IMR-90 (cell line): ENCODE measurements around the gene ZNF469. TPM values are rescaled to one million over a fixed set of nuclear protein-coding genes. Genes with fewer than 3 reads are reported as not detected.
A peak's percentile ranks its signal among the peaks of the same experiment; 100 is the strongest.

Source experiments
- ATAC-seq: fragments of 200-7000 bp; cut with Tn5 transposase; 2 replicates; pipeline ENCODE4 v1.9.1; 2020; ENCODE audit warnings: low read depth, mild to moderate bottlenecking, moderate library complexity
- BruUV-seq: library from RNA; stranded (reverse); fragments of 400-500 nt; replicated peaks from 2 replicates; lab custom pipeline; 2021; lab: Mats Ljungman, UMichigan
- CTCF ChIA-PET: fragments of 300-600 bp; formaldehyde crosslinking; extraction: SDS; loops from one replicate; lab custom pipeline; 2021; ENCODE audit warnings: antibody characterized with exemption; lab: Yijun Ruan, JAX
- POLR2A ChIA-PET: fragments of 300-600 bp; sonication (Branson Sonifier 250); formaldehyde crosslinking; loops from one replicate; lab custom pipeline; 2022; ENCODE audit warnings: antibody characterized with exemption; ENCODE audit not compliant: unreplicated experiment; lab: Charles Lee
- DNase-seq: peaks from one replicate; pipeline ENCODE4 v3.0.0; 2013
- H2AFZ ChIP-seq: replicated peaks from 2 replicates; pipeline ENCODE3; 2013; ENCODE audit warnings: low read length, mild to moderate bottlenecking; ENCODE audit not compliant: poor library complexity
- H2AK5ac ChIP-seq: 2 replicates; pipeline ENCODE4 v1.6.1; 2013; ENCODE audit warnings: low read depth, low read length, inconsistent platforms
- H2AK9ac ChIP-seq: replicated peaks from 2 replicates; pipeline ENCODE3; 2013; ENCODE audit warnings: mild to moderate bottlenecking, low read depth, low read length, moderate library complexity; ENCODE audit not compliant: poor library complexity
- H2BK120ac ChIP-seq: 2 replicates; pipeline ENCODE4 v1.6.1; 2013; ENCODE audit warnings: low read depth, low read length, inconsistent platforms
- H2BK15ac ChIP-seq: 3 replicates; pipeline ENCODE4 v1.6.1; 2013; ENCODE audit warnings: low read depth, low read length, inconsistent platforms
- H2BK20ac ChIP-seq: 2 replicates; pipeline ENCODE4 v1.6.1; 2013; ENCODE audit warnings: low read depth, mild to moderate bottlenecking, inconsistent platforms, low read length, moderate library complexity
- H2BK5ac ChIP-seq: 2 replicates; pipeline ENCODE4 v1.6.1; 2013; ENCODE audit warnings: mild to moderate bottlenecking, low read depth, low read length, inconsistent platforms; ENCODE audit not compliant: poor library complexity, severe bottlenecking
- H3K14ac ChIP-seq: replicated peaks from 2 replicates; pipeline ENCODE4 v1.6.1; 2013; ENCODE audit warnings: low read depth, low read length, inconsistent platforms
- H3K18ac ChIP-seq: 2 replicates; pipeline ENCODE4 v1.6.1; 2013; ENCODE audit warnings: low read depth, low read length, control low read depth
- H3K23ac ChIP-seq: 2 replicates; pipeline ENCODE4 v1.6.1; 2013; ENCODE audit warnings: low read depth, low read length, inconsistent platforms
- H3K27ac ChIP-seq: 2 replicates; pipeline ENCODE4 v1.5.1; 2013; ENCODE audit warnings: mild to moderate bottlenecking, control low read depth, low read length; ENCODE audit not compliant: insufficient read depth
- H3K27me3 ChIP-seq: 2 replicates; pipeline ENCODE4 v1.6.1; 2013; ENCODE audit warnings: low read length; ENCODE audit not compliant: control insufficient read depth, insufficient read depth
- H3K36me3 ChIP-seq: 2 replicates; pipeline ENCODE4 v1.6.1; 2013; ENCODE audit warnings: low read length, mixed read lengths; ENCODE audit not compliant: control insufficient read depth, insufficient read depth
- H3K4ac ChIP-seq: 2 replicates; pipeline ENCODE4 v1.6.1; 2013; ENCODE audit warnings: low read depth, low read length, inconsistent platforms
- H3K4me1 ChIP-seq: 2 replicates; pipeline ENCODE4 v1.6.1; 2013; ENCODE audit warnings: low read length, mixed read lengths; ENCODE audit not compliant: control insufficient read depth, insufficient read depth
- H3K4me2 ChIP-seq: 2 replicates; pipeline ENCODE4 v1.6.1; 2013; ENCODE audit warnings: low read depth, mild to moderate bottlenecking, control low read depth, low read length, moderate library complexity
- H3K4me3 ChIP-seq: 2 replicates; pipeline ENCODE4 v1.5.1; 2013; ENCODE audit warnings: low read depth, mild to moderate bottlenecking, control low read depth, low read length, moderate library complexity; ENCODE audit not compliant: insufficient read depth
- H3K56ac ChIP-seq: 2 replicates; pipeline ENCODE4 v1.6.1; 2013; ENCODE audit warnings: low read length, inconsistent platforms; ENCODE audit not compliant: insufficient read depth; ENCODE audit errors: extremely low read depth
- H3K79me1 ChIP-seq, 2 experiments: 2 replicates each; pipeline ENCODE4 v1.6.1; 2013; ENCODE audit warnings: low read length in 2 of 2, inconsistent platforms in 1 of 2, low read depth in 1 of 2
- H3K9ac ChIP-seq: 2 replicates; pipeline ENCODE4 v1.6.1; 2013; ENCODE audit warnings: low read depth, low read length, control low read depth
- H3K9me1 ChIP-seq: 2 replicates; pipeline ENCODE4 v1.6.1; 2013; ENCODE audit warnings: low read length, inconsistent platforms; ENCODE audit not compliant: insufficient read depth
- H3K9me3 ChIP-seq: 2 replicates; pipeline ENCODE4 v1.6.1; 2013; ENCODE audit warnings: low read length; ENCODE audit not compliant: control insufficient read depth, insufficient read depth
- H4K20me1 ChIP-seq: 2 replicates; pipeline ENCODE4 v1.6.1; 2013; ENCODE audit warnings: low read length, inconsistent platforms; ENCODE audit not compliant: insufficient read depth
- H4K5ac ChIP-seq: 2 replicates; pipeline ENCODE4 v1.6.1; 2013; ENCODE audit warnings: mild to moderate bottlenecking, low read depth, low read length, control low read depth
- H4K8ac ChIP-seq, 2 experiments: 2 replicates each; pipeline ENCODE4 v1.6.1; 2013; ENCODE audit warnings: low read depth in 2 of 2, low read length in 2 of 2, control low read depth in 1 of 2, inconsistent platforms in 1 of 2
- H4K91ac ChIP-seq: 2 replicates; pipeline ENCODE4 v1.6.1; 2013; ENCODE audit warnings: low read depth, low read length, inconsistent platforms; ENCODE audit not compliant: insufficient read depth
- BHLHE40 ChIP-seq: fragments of 150-350 bp; IDR thresholded peaks from 2 replicates; pipeline ENCODE4 v1.6.1; 2016; ENCODE audit warnings: mild to moderate bottlenecking, low read depth, low read length
- CEBPB ChIP-seq: IDR thresholded peaks from 2 replicates; pipeline ENCODE4 v1.6.1; 2012; ENCODE audit warnings: low read depth, low read length, improper control_type of control experiment
- FOS ChIP-seq: fragments of 150-350 bp; IDR thresholded peaks from 2 replicates; pipeline ENCODE4 v1.6.1; 2016; ENCODE audit warnings: low read depth, low read length
- MAFK ChIP-seq: IDR thresholded peaks from 2 replicates; pipeline ENCODE4 v1.6.1; 2012; ENCODE audit warnings: low read depth, low read length, improper control_type of control experiment
- MAZ ChIP-seq: IDR thresholded peaks from 2 replicates; pipeline ENCODE4 v1.6.1; 2012; ENCODE audit warnings: low read depth, mild to moderate bottlenecking, low read length, improper control_type of control experiment, moderate library complexity, borderline replicate concordance
- MXI1 ChIP-seq: IDR thresholded peaks from 2 replicates; pipeline ENCODE4 v1.6.1; 2012; ENCODE audit warnings: low read depth, mild to moderate bottlenecking, low read length, moderate library complexity, borderline replicate concordance
- NFE2L2 ChIP-seq: fragments of 150-350 bp; IDR thresholded peaks from 2 replicates; pipeline ENCODE4 v1.6.1; 2016; ENCODE audit warnings: low read depth, mild to moderate bottlenecking, low read length
- POLR2A ChIP-seq: IDR thresholded peaks from 2 replicates; pipeline ENCODE4 v1.6.1; 2012; ENCODE audit warnings: mild to moderate bottlenecking, low read depth, low read length
- RAD21 ChIP-seq: IDR thresholded peaks from 2 replicates; pipeline ENCODE4 v1.6.1; 2012; ENCODE audit warnings: low read length, improper control_type of control experiment
- RFX5 ChIP-seq: IDR thresholded peaks from 2 replicates; pipeline ENCODE4 v1.8.0; 2012; ENCODE audit warnings: low read depth, mild to moderate bottlenecking, low read length, moderate library complexity
- SMC3 ChIP-seq: fragments of 150-350 bp; IDR thresholded peaks from 2 replicates; pipeline ENCODE4 v1.6.1; 2016; ENCODE audit warnings: low read depth, mild to moderate bottlenecking, antibody characterized with exemption, low read length, moderate library complexity
- WGBS, 2 experiments: methylation state at CpG; one replicate each; pipeline versions ENCODE4 v1.1.5 to v1.1.7; 2013; ENCODE audit warnings: missing lambda C conversion rate in 2 of 2; ENCODE audit not compliant: insufficient read length in 1 of 2; ENCODE audit errors: extremely low coverage in 2 of 2; 5-methylcytosine and 5-hydroxymethylcytosine counted together
- dilution Hi-C: fragments of 300-500 bp; cut with HindIII; formaldehyde crosslinking; loops from one replicate; pipeline ENCODE4 v1.14.3; 2018; ENCODE audit warnings: low sequenced_read_pairs; ENCODE audit not compliant: unreplicated experiment
- in situ Hi-C: fragments of 300-500 bp; cut with MboI; formaldehyde crosslinking; loops from 3 replicates; pipeline ENCODE4 v1.14.3; 2019; ENCODE audit warnings: low sequenced_read_pairs, inconsistent platforms, mixed read lengths
- intact Hi-C: fragments of 100-400 bp; cut with micrococcal nuclease; formaldehyde crosslinking; loops from 2 replicates; pipeline ENCODE4 v1.10.0; 2022
- polyA plus RNA-seq, 3 experiments: library from polyadenylated mRNA; depleted of rRNA; stranded (reverse); fragments of >200 nt; gene quantifications; 2 replicates each; pipeline ENCODE4 v1.2.3, GENCODE V29; 2012; ENCODE audit warnings: low replicate concordance in 1 of 3
- total RNA-seq: library from RNA; depleted of rRNA; stranded (reverse); fragments of >200 nt; gene quantifications from 2 replicates; pipeline ENCODE4 v1.2.3, GENCODE V29; 2012
- TF ChIP-seq, protein P1 (sequence below): fragments of 150-350 bp; IDR thresholded peaks from 2 replicates; pipeline ENCODE4 v1.6.1; 2016; ENCODE audit warnings: low read depth, mild to moderate bottlenecking, low read length, moderate library complexity, borderline replicate concordance
- TF ChIP-seq, protein P2 (sequence below): conservative IDR thresholded peaks from 2 replicates; pipeline ENCODE4 v1.5.1; 2012; ENCODE audit warnings: mild to moderate bottlenecking, low read depth, low read length, improper control_type of control experiment
- TF ChIP-seq, protein P3 (sequence below): fragments of 150-350 bp; IDR thresholded peaks from 2 replicates; pipeline ENCODE4 v1.6.1; 2017; ENCODE audit warnings: mild to moderate bottlenecking, antibody characterized with exemption, low read length, low read depth

ZNF469 gene
- total and polyA plus RNA-seq, 2 of the 4 experiments (the other 2 are of a cell fraction) = 1.1 to 13.3 TPM

DNA sequence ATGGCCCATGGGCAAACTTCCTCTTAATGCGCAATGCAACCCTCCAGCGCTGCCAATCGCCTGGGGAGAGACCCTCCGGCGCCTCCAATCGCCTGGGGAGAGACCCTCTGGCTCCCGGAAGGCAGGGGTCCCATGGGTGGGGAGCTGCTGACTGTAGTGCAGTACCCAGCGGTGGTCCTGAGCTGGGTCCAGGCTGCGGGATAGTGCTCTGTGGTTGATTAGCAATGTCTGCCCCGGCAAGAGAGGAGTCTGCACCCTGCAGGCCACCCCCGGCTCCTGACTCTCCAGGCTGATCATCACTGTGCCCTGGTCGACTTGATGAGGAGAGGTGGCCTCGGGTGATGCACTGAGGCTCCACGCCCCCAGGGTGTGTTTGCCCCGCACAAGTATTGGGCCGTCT, 44.6 kb upstream of the ZNF469 start:
- no peak overlapping the region for H3K27ac ChIP-seq
- H4K8ac ChIP-seq = peak overlapping the region in 1 of 2 experiments; percentile 22; a peak in 1 of 4 replicates
- H3K9me3 ChIP-seq = peaks cover 5% of the 10 kb centered on the region
- BruUV-seq = no TSS peak
- H3K4me2 ChIP-seq = no peak overlapping the region
- DNase-seq (no peak), ATAC-seq (no peak)
- H2BK20ac ChIP-seq = peak overlapping the region; percentile 58; the same call in 1 of the 2 replicates
- in situ Hi-C loops (no loop called here), dilution Hi-C loops (no loop called here), intact Hi-C loops (no loop called here)
- peak overlapping the region; percentile 68 for H2AK5ac ChIP-seq
- no peak overlapping the region for H3K4me3 ChIP-seq
- H3K4ac ChIP-seq = peak overlapping the region; percentile 17; the same call in 1 of the 2 replicates
- H3K14ac ChIP-seq = no peak overlapping the region
- ChIA-PET POLR2A (no interaction called here), CTCF (no interaction called here)
- no peak overlapping the region for H3K18ac ChIP-seq
- peaks cover 29% of the 10 kb centered on the region for H3K9me1 ChIP-seq
- no peak overlapping the region for H3K9ac ChIP-seq
- no peak overlapping the region for H4K5ac ChIP-seq
- H2BK120ac ChIP-seq = peak overlapping the region; percentile 54; the same call in 1 of the 2 replicates
- no peak overlapping the region for H3K23ac ChIP-seq
- H2BK5ac ChIP-seq = no peak overlapping the region
- 83% methylated on average over 8 of the region's 16 CpGs; no CpG with 5 or more reads in 1 of the 2 experiments for WGBS, 2 experiments
- no peak overlapping the region for H2AFZ ChIP-seq
- H2AK9ac ChIP-seq = peak overlapping the region; percentile 73
- H4K20me1 ChIP-seq = no peaks in the 10 kb centered on the region; the same call in 1 of the 2 replicates
- peaks cover 9% of the 10 kb centered on the region for H3K4me1 ChIP-seq
- peak overlapping the region; percentile 52; the same call in 1 of the 3 replicates for H2BK15ac ChIP-seq
- no peaks in the 10 kb centered on the region for H3K36me3 ChIP-seq
- H3K56ac ChIP-seq = no peak overlapping the region
- no peaks in the 10 kb centered on the region for H3K27me3 ChIP-seq
- TF ChIP-seq NFE2L2 (no peak), MAZ (no peak), RAD21 (no peak), MAFK (no peak), CEBPB (no peak), MXI1 (no peak), POLR2A (no peak), FOS (no peak), BHLHE40 (no peak), RFX5 (no peak), SMC3 (no peak)
- TF ChIP-seq, protein P1, sequence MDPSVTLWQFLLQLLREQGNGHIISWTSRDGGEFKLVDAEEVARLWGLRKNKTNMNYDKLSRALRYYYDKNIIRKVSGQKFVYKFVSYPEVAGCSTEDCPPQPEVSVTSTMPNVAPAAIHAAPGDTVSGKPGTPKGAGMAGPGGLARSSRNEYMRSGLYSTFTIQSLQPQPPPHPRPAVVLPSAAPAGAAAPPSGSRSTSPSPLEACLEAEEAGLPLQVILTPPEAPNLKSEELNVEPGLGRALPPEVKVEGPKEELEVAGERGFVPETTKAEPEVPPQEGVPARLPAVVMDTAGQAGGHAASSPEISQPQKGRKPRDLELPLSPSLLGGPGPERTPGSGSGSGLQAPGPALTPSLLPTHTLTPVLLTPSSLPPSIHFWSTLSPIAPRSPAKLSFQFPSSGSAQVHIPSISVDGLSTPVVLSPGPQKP = no peak
- TF ChIP-seq, protein P2, sequence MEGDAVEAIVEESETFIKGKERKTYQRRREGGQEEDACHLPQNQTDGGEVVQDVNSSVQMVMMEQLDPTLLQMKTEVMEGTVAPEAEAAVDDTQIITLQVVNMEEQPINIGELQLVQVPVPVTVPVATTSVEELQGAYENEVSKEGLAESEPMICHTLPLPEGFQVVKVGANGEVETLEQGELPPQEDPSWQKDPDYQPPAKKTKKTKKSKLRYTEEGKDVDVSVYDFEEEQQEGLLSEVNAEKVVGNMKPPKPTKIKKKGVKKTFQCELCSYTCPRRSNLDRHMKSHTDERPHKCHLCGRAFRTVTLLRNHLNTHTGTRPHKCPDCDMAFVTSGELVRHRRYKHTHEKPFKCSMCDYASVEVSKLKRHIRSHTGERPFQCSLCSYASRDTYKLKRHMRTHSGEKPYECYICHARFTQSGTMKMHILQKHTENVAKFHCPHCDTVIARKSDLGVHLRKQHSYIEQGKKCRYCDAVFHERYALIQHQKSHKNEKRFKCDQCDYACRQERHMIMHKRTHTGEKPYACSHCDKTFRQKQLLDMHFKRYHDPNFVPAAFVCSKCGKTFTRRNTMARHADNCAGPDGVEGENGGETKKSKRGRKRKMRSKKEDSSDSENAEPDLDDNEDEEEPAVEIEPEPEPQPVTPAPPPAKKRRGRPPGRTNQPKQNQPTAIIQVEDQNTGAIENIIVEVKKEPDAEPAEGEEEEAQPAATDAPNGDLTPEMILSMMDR = no peak
- TF ChIP-seq, protein P3, sequence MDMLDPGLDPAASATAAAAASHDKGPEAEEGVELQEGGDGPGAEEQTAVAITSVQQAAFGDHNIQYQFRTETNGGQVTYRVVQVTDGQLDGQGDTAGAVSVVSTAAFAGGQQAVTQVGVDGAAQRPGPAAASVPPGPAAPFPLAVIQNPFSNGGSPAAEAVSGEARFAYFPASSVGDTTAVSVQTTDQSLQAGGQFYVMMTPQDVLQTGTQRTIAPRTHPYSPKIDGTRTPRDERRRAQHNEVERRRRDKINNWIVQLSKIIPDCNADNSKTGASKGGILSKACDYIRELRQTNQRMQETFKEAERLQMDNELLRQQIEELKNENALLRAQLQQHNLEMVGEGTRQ = no peak
- peaks cover 4 to 18% of the 10 kb centered on the region in 2 experiments; a peak in 3 of 4 replicates for H3K79me1 ChIP-seq
- H4K91ac ChIP-seq = no peak overlapping the region; the same call in 1 of the 2 replicates
